Suprapubic skin (tissue), 4 donors: ENCODE measurements around the gene SNX27. TPM values are rescaled to one million over a fixed set of nuclear protein-coding genes. Genes with fewer than 3 reads are reported as not detected.
"Not testable (repeated sequence)": the region's sequence is repeated elsewhere in the genome, so short reads cannot be mapped to it uniquely, and the experiment has no call there.

Experiments
- DNase-seq, 2 donors: peaks; one replicate each; pipeline ENCODE4 v3.0.0-alpha.2; 2019; ENCODE audit warnings: low spot score in 2 of 2
- H3K27ac ChIP-seq: fragments of 200-600 bp; sonication (generic); one replicate; pipeline ENCODE4 v1.5.1; 2019
- H3K27me3 ChIP-seq: fragments of 200-600 bp; sonication (generic); one replicate; pipeline ENCODE4 v1.5.1; 2019
- H3K36me3 ChIP-seq: fragments of 200-600 bp; sonication (generic); one replicate; pipeline ENCODE4 v1.5.1; 2019
- H3K4me1 ChIP-seq: fragments of 200-600 bp; sonication (generic); one replicate; pipeline ENCODE4 v1.5.1; 2019
- H3K4me3 ChIP-seq: fragments of 200-600 bp; sonication (generic); one replicate; pipeline ENCODE4 v1.5.1; 2019; ENCODE audit warnings: mild to moderate bottlenecking
- H3K9me3 ChIP-seq: fragments of 200-600 bp; sonication (generic); one replicate; pipeline ENCODE4 v1.5.1; 2019
- CTCF ChIP-seq, 2 donors: fragments of 200-600 bp in 1 of 2; fragments of 450-650 bp in 1 of 2; sonication (generic) in 1 of 2; IDR thresholded peaks; one replicate each; pipeline ENCODE4 v1.5.1; 2016 to 2019; ENCODE audit warnings: antibody characterized with exemption in 2 of 2, mild to moderate bottlenecking in 1 of 2, moderate library complexity in 1 of 2
- EP300 ChIP-seq: sonication (generic); formaldehyde crosslinking; IDR thresholded peaks from one replicate; pipeline ENCODE4 v1.6.1; 2017; ENCODE audit warnings: antibody characterized with exemption
- POLR2A ChIP-seq, 2 donors: fragments of 450-650 bp; IDR thresholded peaks; one replicate each; pipeline ENCODE4 v1.6.1; 2017; ENCODE audit warnings: antibody characterized with exemption in 2 of 2, mild to moderate bottlenecking in 2 of 2, moderate library complexity in 2 of 2
- POLR2AphosphoS5 ChIP-seq, 3 donors: sonication (generic); formaldehyde crosslinking; IDR thresholded peaks; one replicate each; pipeline ENCODE4 v1.6.1; 2017; ENCODE audit warnings: antibody characterized with exemption in 3 of 3
- WGBS: methylation state at CpG from one replicate; pipeline ENCODE4 v1.1.5; 2018; 5-methylcytosine and 5-hydroxymethylcytosine counted together
- total RNA-seq, 4 donors: library from RNA; depleted of rRNA; stranded (reverse); fragments of >200 nt; gene quantifications; one replicate each; pipeline ENCODE4 v1.1.0, GENCODE V29; 2016

SNX27 gene
- total RNA-seq, 4 donors from 2014 or later = 19.8 to 45.4 (median 29.0) TPM

GRCh38 chr1:151639466-151639865 is 27.6 kb downstream of the SNX27 start:
- no peak for DNase-seq
- 55% methylated on average over 2 of the region's 2 CpGs for WGBS

GRCh38 chr1:151641229-151641628 is 29.4 kb downstream of the SNX27 start:
- no peaks in the 10 kb centered on the region for H3K36me3 ChIP-seq
- WGBS = 76% methylated on average over 1 of the region's 1 CpG
- no peaks in the 10 kb centered on the region for H3K27me3 ChIP-seq
- H3K9me3 ChIP-seq = no peaks in the 10 kb centered on the region
- H3K4me3 ChIP-seq = no peak overlapping the region
- no peak overlapping the region for H3K27ac ChIP-seq
- DNase-seq = no peak
- H3K4me1 ChIP-seq = peaks cover 8% of the 10 kb centered on the region
- TF ChIP-seq POLR2AphosphoS5 (IDR thresholded peaks at IDR 0.05) (no peak), EP300 (no peak), POLR2A (IDR thresholded peaks at IDR 0.05) (no peak), CTCF (IDR thresholded peaks at IDR 0.05) (no peak)

More at GRCh38 chr1:151639466-151639865, 27.6 kb downstream of the SNX27 start:
- no peaks in the 10 kb centered on the region for H3K36me3 ChIP-seq
- peaks cover 8% of the 10 kb centered on the region for H3K4me1 ChIP-seq
- H3K27ac ChIP-seq = no peak overlapping the region
- no peak for TF ChIP-seq POLR2AphosphoS5 (IDR thresholded peaks at IDR 0.05)
- TF ChIP-seq CTCF (IDR thresholded peaks at IDR 0.05) = no peak
- TF ChIP-seq EP300 = no peak
- no peak for TF ChIP-seq POLR2A (IDR thresholded peaks at IDR 0.05)
- no peaks in the 10 kb centered on the region for H3K9me3 ChIP-seq
- no peak overlapping the region for H3K4me3 ChIP-seq
- no peaks in the 10 kb centered on the region for H3K27me3 ChIP-seq

- H3K4me1 ChIP-seq, DNase-seq, H3K36me3 ChIP-seq, H3K27me3 ChIP-seq, H3K27ac ChIP-seq, H3K9me3 ChIP-seq, H3K4me3 ChIP-seq: not testable (repeated sequence)
- WGBS = 97% methylated on average over 11 of the region's 11 CpGs
Measured at GRCh38 chr1:151643085-151643484, 31.2 kb downstream of the SNX27 start.

- Histone ChIP-seq H3K27me3 (no peaks in the 10 kb centered on the region), H3K36me3 (peaks cover 4% of the 10 kb centered on the region), H3K9me3 (no peaks in the 10 kb centered on the region), H3K4me3 (no peak overlapping the region), H3K4me1 (no peaks in the 10 kb centered on the region), H3K27ac (no peak overlapping the region)
- no peak for DNase-seq
- TF ChIP-seq POLR2A (IDR thresholded peaks at IDR 0.05) = no peak
- no peak for TF ChIP-seq CTCF (IDR thresholded peaks at IDR 0.05)
- no peak for TF ChIP-seq EP300
- TF ChIP-seq POLR2AphosphoS5 (IDR thresholded peaks at IDR 0.05) = no peak
- 95% methylated on average over 2 of the region's 2 CpGs for WGBS
Measured at GRCh38 chr1:151644001-151644400, 32.2 kb downstream of the SNX27 start.

GRCh38 chr1:151653397-151653796 is 41.5 kb downstream of the SNX27 start:
- Histone ChIP-seq H3K27me3 (no peaks in the 10 kb centered on the region), H3K4me1 (peaks cover 4% of the 10 kb centered on the region), H3K4me3 (no peak overlapping the region), H3K36me3 (peaks cover 17% of the 10 kb centered on the region), H3K9me3 (no peaks in the 10 kb centered on the region), H3K27ac (no peak overlapping the region)
- WGBS = 72% methylated on average over 1 of the region's 1 CpG
- DNase-seq = no peak
- TF ChIP-seq POLR2A (IDR thresholded peaks at IDR 0.05) (no peak), POLR2AphosphoS5 (IDR thresholded peaks at IDR 0.05) (no peak), EP300 (no peak), CTCF (IDR thresholded peaks at IDR 0.05) (no peak)

- Histone ChIP-seq H3K4me3 (no peak overlapping the region), H3K27me3 (no peaks in the 10 kb centered on the region), H3K4me1 (peaks cover 4% of the 10 kb centered on the region), H3K36me3 (peaks cover 27% of the 10 kb centered on the region), H3K27ac (no peak overlapping the region), H3K9me3 (no peaks in the 10 kb centered on the region)
- WGBS = 88% methylated on average over 3 of the region's 3 CpGs
- DNase-seq = no peak
- TF ChIP-seq EP300 (no peak), POLR2AphosphoS5 (IDR thresholded peaks at IDR 0.05) (no peak), POLR2A (IDR thresholded peaks at IDR 0.05) (no peak), CTCF (IDR thresholded peaks at IDR 0.05) (no peak)
Measured at GRCh38 chr1:151655371-151655770, 43.5 kb downstream of the SNX27 start.
